Stimulated activated CD4-positive, alpha-beta T cell treated with anti-CD3 and anti-CD28 coated beads, Interleukin-12 subunit alpha, Interleukin-12 subunit beta, amount 100 ng/mL, for 4 hours (primary cell): ENCODE data around the gene SCFD1.

Experiments
- DNase-seq: peaks from one replicate; pipeline ENCODE4 v3.0.0-alpha.2; 2020

Gene SCFD1

GRCh38 chr14:30763891-30764290, 141.8 kb downstream of the SCFD1 start:
- DNase-seq: no peak

GRCh38 chr14:30767624-30768023, 145.5 kb downstream of the SCFD1 start:
- DNase-seq: no peak

GRCh38 chr14:30768791-30769190, 146.7 kb downstream of the SCFD1 start:
- no peak for DNase-seq

- DNase-seq: no peak
Observed at GRCh38 chr14:30770376-30770775, 148.3 kb downstream of the SCFD1 start.

GRCh38 chr14:30771595-30771994, 149.5 kb downstream of the SCFD1 start:
- no peak for DNase-seq

GRCh38 chr14:30779210-30779609, 157.1 kb downstream of the SCFD1 start:
- DNase-seq: no peak
